ENCODE results near the gene ZC2HC1B.

Gene ZC2HC1B

GRCh38 chr6:143964674-143965081 lies 100.4 kb downstream of the ZC2HC1B start:
- DNase-seq: no peak

DNA sequence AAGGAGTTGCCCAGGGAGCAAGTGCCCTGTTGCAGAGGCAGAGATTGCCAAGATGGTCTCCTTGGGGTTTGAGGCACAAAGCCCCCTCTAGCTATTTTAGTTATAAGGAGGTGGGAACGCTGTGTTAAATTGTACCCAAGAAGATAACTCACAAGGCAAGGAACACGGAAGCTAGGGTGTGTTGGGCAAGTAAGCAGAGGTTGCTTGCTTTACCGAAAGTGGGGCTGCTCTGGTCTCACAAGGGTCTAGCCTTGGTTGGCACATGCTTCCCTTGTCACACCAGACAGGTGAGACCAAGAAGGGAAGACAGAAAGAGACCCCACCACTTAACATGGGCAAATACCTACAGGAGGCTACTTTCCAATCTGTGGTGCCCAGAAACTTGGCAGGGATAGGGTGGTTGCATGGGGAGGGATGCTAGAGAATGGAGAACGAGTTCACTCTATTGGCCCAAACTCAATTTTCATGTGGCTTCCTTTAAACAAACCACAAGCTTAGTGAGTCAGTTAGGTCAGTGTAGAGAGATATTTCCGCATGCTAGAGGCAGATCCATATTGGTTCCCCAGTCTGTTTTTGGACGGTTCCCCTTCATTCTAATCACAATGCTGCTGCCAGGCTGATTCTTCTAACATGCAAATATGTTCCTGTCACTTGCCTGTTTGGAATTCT lies 101.4 kb downstream of the ZC2HC1B start:
- DNase-seq: no peak

- DNase-seq: no peak
Measured at GRCh38 chr6:143966312-143966711, 102.0 kb downstream of the ZC2HC1B start.

GRCh38 chr6:143967706-143968376 lies 103.6 kb downstream of the ZC2HC1B start:
- DNase-seq: no peak

DNA sequence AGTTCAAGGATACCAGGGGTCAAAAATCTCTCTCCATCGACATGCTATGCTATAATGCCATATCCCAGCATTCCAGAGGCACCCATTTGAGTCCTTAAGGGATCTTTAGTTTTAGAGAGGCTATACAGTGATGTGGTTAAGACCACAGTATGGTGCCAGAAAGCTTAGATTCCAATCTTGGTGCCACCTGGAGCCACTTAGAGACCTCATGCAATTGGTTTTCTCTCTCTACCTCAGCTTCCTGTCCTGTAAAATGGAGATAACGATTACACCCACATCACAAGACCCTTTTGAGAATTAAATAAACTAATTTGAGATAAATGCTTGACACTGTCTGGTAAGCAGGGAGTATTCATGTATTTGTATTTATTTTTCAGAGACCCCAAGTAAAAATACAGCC lies 104.8 kb downstream of the ZC2HC1B start:
- no peak for DNase-seq

- no peak for DNase-seq
Measured at GRCh38 chr6:143970456-143971218, 106.4 kb downstream of the ZC2HC1B start.

- no peak for DNase-seq
Measured at GRCh38 chr6:143971482-143972205, 107.4 kb downstream of the ZC2HC1B start.

DNA sequence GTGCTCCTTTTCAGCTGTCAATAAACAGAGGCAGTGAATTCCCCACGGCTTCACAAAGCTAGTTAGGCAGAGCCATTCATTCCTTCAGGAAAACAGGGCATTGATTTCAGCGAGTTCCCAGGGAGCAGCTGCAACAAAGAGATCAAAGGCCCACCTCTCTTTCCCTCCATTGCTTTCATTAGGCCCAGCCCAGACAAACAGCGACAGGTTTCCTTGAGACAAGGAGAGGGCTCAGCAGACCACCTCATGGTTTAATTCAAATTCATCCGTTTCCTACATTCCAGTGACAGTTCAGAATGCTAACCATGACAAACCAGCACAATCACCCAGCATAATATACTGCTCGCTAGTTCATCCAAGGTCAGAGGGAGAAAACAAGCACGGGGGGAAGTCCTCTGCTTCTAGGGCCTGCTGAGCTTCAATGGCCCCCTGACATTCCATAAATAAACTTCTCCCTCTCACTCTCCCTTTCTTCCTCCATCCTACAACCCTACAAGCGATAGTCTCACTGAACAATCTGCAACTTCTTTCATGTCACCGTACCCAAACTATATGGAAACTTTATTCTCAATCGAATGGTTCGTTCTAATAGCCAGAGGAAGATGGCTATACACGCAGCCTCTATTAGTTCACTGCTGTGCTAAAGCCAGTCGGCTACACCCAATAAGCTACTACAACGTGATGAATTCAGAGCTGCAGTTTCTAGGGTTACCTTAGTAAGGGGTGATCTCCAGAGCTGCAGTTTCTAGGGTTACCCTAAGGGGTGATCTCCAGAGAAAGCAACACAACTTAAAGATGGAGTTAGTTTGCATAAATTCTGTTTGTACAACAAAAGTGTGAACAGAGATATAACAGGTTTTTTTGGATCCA lies 109.1 kb downstream of the ZC2HC1B start:
- DNase-seq: peak; percentile 13

GRCh38 chr6:143974089-143974488 lies 109.8 kb downstream of the ZC2HC1B start:
- DNase-seq: no peak

DNA sequence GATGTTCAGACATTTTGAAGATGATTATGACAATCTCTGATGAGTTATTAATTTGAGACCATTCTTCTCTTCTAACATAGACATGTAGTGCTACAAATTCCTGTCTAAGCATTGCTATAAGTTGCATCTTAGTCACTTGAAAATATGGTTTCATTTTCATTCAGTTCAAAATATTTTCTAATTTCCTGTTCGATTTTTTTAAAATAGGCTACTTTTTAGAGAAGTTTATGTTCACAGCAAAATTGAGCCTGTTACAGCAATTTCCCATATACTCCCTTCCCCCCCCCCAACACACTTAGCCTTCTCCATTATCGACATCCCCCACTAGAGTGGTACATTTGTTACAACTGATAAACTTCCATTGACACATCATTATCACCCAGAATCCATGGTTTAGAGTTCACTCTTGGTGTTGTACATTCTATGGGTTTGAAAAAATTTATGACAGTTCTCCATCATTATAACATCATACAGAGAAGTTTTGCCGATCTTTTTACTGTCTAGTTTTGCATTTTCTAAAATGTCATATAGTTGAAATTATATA lies 112.6 kb downstream of the ZC2HC1B start:
- no peak for DNase-seq

DNA sequence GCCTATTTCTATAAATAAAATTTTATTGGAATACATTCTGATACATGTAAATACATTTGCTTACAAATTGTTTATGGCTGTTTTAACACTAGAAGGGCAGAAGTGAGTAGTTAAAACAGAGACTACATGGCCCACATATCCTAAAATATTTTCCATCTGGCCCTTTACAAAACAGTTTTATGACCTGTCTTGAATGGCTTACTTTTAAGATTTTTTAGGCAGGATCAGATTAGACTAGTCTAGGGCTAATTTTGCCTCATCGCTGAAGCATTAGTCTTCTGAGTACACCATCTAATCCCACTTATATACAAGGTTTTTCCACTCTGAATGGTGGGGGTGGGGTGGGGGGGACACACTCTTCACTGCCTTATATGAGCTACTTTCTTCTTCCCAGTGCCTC lies 116.6 kb downstream of the ZC2HC1B start:
- no peak for DNase-seq

DNA sequence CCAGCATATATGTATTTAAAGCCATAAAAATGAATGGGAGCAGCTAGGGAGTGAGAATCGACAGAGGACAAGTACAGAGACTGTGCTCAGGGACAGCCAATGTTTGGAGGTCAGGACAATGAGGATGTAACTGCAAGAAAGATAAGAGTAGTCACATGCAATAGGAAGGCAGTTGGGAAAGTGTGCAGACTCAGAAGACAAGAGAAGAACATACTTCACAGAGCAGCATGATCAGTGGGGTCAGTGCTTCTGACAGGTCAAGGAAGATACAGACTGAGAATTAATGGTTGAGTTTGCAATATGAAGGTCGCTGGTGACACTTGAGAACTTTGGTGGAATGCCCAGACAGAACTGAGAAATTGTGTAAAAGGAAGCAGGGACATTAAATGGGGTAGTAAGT lies 118.7 kb downstream of the ZC2HC1B start:
- no peak for DNase-seq

DNA sequence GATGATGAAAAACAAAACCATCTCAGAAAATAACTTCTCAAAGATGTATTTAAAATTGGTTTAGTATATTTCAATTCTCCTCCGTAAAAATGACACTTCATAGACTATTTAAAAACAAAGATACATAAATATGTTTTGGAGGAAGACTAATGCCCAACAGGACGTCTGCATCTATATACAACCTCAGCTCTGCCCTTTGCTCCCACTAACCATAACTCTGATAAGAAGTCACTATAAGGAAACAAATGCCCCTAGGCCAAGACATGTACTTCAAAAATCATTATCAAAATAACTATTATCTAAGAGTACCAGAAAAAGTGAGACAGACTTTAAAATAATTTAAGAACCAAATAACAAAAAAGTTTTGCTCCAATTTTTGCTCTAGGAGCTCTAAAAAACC lies 120.4 kb downstream of the ZC2HC1B start:
- DNase-seq: no peak

GRCh38 chr6:143986463-143987065 lies 122.3 kb downstream of the ZC2HC1B start:
- no peak for DNase-seq

All from NCI-H146 (cell line).